OCI-LY7 (cell line): ENCODE measurements around the gene GSN.
"Not testable (repeated sequence)": the region's sequence is repeated elsewhere in the genome, so short reads cannot be mapped to it uniquely, and the experiment has no call there.

ENCODE experiments used
- CTCF ChIP-seq: fragments of 200-600 bp; sonication (generic); conservative IDR thresholded peaks from 2 replicates; pipeline ENCODE4 v1.5.1; 2014; ENCODE audit warnings: mild to moderate bottlenecking, antibody characterized with exemption, low read length, moderate library complexity, mixed read lengths
- EZH2phosphoT487 ChIP-seq: fragments of 200-600 bp; sonication (generic); IDR thresholded peaks from 2 replicates; pipeline ENCODE4 v1.6.1; 2018; ENCODE audit warnings: low read depth, borderline replicate concordance, mild to moderate bottlenecking, mixed run types, antibody characterized with exemption, low read length, moderate library complexity, mixed read lengths

GRCh38 chr9:121291536-121291935 is 23.6 kb downstream of the GSN start:
- not testable (repeated sequence) for TF ChIP-seq CTCF, EZH2phosphoT487
